Measurements from ENCODE around the gene IBSP. TPM values are rescaled to one million over a fixed set of nuclear protein-coding genes. Genes with fewer than 3 reads are reported as not detected.

The IBSP gene
- total RNA-seq, 1 experiment from 2014 or later, result not detected

- Histone ChIP-seq H3K79me2 (ENCODE audit: insufficient read depth, low read length) (no peaks in the 10 kb centered on the region), H2BK120ac (ENCODE audit: low read depth, low read length, poor library complexity, severe bottlenecking) (no peak overlapping the region), H3K23ac (ENCODE audit: insufficient read length, low read depth, low read length) (no peak overlapping the region), H2BK12ac (ENCODE audit: insufficient read length, low read depth, low read length) (no peak overlapping the region), H3K27ac (ENCODE audit: insufficient read length, low read depth, low read length) (no peak overlapping the region), H4K91ac (ENCODE audit: insufficient read length, low read depth, low read length) (no peak overlapping the region), H2BK15ac (ENCODE audit: low read depth, low read length) (no peak overlapping the region), H4K20me1 (ENCODE audit: control insufficient read depth, insufficient read depth, insufficient read length) (no peaks in the 10 kb centered on the region), H3K79me1 (ENCODE audit: insufficient read depth, low read depth, low read length, poor library complexity, severe bottlenecking) (no peaks in the 10 kb centered on the region), H2BK20ac (ENCODE audit: low read depth, low read length, poor library complexity, severe bottlenecking) (no peak overlapping the region), H4K5ac (ENCODE audit: insufficient read length, low read depth, low read length) (no peak overlapping the region), H2BK5ac (ENCODE audit: insufficient read length, low read length) (no peak overlapping the region), H3K27me3 (ENCODE audit: insufficient read depth, low read length) (no peaks in the 10 kb centered on the region), H3K4me2 (ENCODE audit: insufficient read depth, insufficient read length, low read length) (no peak overlapping the region), H3T11ph (ENCODE audit: low read length) (no peak overlapping the region), H2AFZ (ENCODE audit: low read length) (no peak overlapping the region), H3K18ac (ENCODE audit: insufficient read length, low read depth, low read length) (no peak overlapping the region), H3K9ac (ENCODE audit: extremely low read depth, insufficient read length, low read length) (no peak overlapping the region), H3K4me1 (ENCODE audit: insufficient read depth, low read length) (peaks cover 4% of the 10 kb centered on the region; the same call in 1 of the 2 replicates), H2AK5ac (ENCODE audit: insufficient read length, low read length) (no peak overlapping the region), H3K14ac (ENCODE audit: insufficient read depth, low read length) (no peak overlapping the region), H3K4ac (ENCODE audit: low read depth, low read length) (no peak overlapping the region), H3K9me3 (ENCODE audit: control insufficient read depth, low read depth, low read length) (no peaks in the 10 kb centered on the region), H3K56ac (ENCODE audit: insufficient read length, low read depth, low read length) (no peak overlapping the region), H4K8ac (replicated peaks; ENCODE audit: insufficient read length, low read depth, low read length) (no peak overlapping the region), H3K23me2 (ENCODE audit: insufficient read length, low read depth, low read length, poor library complexity, severe bottlenecking) (peaks cover 2% of the 10 kb centered on the region)
- Mint-ChIP-seq H3K27ac (no peak overlapping the region), H3K4me3 (no peak overlapping the region), H3K27me3 (ENCODE audit: low read depth) (no peaks in the 10 kb centered on the region), H3K36me3 (ENCODE audit: insufficient read depth in 1 of 3, low read depth in 3 of 3) (no peaks in the 10 kb centered on the region), H3K9me3 (no peaks in the 10 kb centered on the region), H3K4me1 (peaks cover 11 to 12% of the 10 kb centered on the region in 2 experiments)
- DNase-seq, result no peak
- WGBS (ENCODE audit: extremely low coverage, insufficient read length, low lambda C conversion rate), result no CpG with 5 or more reads among the region's 3 CpGs
- TF ChIP-seq, protein P1, sequence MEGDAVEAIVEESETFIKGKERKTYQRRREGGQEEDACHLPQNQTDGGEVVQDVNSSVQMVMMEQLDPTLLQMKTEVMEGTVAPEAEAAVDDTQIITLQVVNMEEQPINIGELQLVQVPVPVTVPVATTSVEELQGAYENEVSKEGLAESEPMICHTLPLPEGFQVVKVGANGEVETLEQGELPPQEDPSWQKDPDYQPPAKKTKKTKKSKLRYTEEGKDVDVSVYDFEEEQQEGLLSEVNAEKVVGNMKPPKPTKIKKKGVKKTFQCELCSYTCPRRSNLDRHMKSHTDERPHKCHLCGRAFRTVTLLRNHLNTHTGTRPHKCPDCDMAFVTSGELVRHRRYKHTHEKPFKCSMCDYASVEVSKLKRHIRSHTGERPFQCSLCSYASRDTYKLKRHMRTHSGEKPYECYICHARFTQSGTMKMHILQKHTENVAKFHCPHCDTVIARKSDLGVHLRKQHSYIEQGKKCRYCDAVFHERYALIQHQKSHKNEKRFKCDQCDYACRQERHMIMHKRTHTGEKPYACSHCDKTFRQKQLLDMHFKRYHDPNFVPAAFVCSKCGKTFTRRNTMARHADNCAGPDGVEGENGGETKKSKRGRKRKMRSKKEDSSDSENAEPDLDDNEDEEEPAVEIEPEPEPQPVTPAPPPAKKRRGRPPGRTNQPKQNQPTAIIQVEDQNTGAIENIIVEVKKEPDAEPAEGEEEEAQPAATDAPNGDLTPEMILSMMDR (conservative IDR thresholded peaks at IDR 0.05), result no peak
Measured at GRCh38 chr4:87843936-87844335, 44.6 kb downstream of the IBSP start.

All from H9 (cell line).